Lung (tissue), 12 donors: ENCODE results near the gene TNS3. TPM values are rescaled to one million over a fixed set of nuclear protein-coding genes. Genes with fewer than 3 reads are reported as not detected.

ENCODE experiments used
- ATAC-seq: fragments of 200-7000 bp; cut with Tn5 transposase; one replicate; pipeline ENCODE4 v1.9.1; 2020; ENCODE audit warnings: moderate number of reproducible peaks; ENCODE audit not compliant: insufficient read depth, low FRiP score
- DNase-seq, 3 donors: peaks; one replicate each; pipeline ENCODE4 v3.0.0-alpha.2; 2013 to 2017
- H3K27ac ChIP-seq, 2 donors: one replicate each; pipeline ENCODE4 v1.5.1; 2013; ENCODE audit warnings: mild to moderate bottlenecking in 2 of 2, moderate library complexity in 2 of 2, control low read depth in 1 of 2, inconsistent platforms in 1 of 2, low read depth in 1 of 2, low read length in 1 of 2
- H3K27me3 ChIP-seq, 3 donors: one replicate each; pipeline ENCODE4 v1.5.1; 2013; ENCODE audit warnings: low read length in 2 of 3; ENCODE audit not compliant: control insufficient read depth in 3 of 3, insufficient read depth in 3 of 3
- H3K36me3 ChIP-seq, 4 donors: one replicate each; pipeline ENCODE4 v1.5.1; 2013; ENCODE audit warnings: low read length in 4 of 4, mild to moderate bottlenecking in 1 of 4, moderate library complexity in 1 of 4; ENCODE audit not compliant: control insufficient read depth in 4 of 4, insufficient read depth in 4 of 4
- H3K4me1 ChIP-seq, 5 donors: one replicate each; pipeline ENCODE4 v1.5.1; 2013; ENCODE audit warnings: low read length in 5 of 5, mild to moderate bottlenecking in 2 of 5, moderate library complexity in 1 of 5; ENCODE audit not compliant: control insufficient read depth in 5 of 5, insufficient read depth in 5 of 5
- H3K4me3 ChIP-seq: one replicate; pipeline ENCODE4 v1.5.1; 2013; ENCODE audit warnings: mild to moderate bottlenecking, control low read depth, moderate library complexity
- H3K9ac ChIP-seq, 2 donors: one replicate each; pipeline ENCODE4 v1.5.1; 2013; ENCODE audit warnings: low read length in 2 of 2, control low read depth in 1 of 2; ENCODE audit not compliant: insufficient read depth in 1 of 2
- H3K9me3 ChIP-seq, 4 donors: one replicate each; pipeline ENCODE4 v1.5.1; 2013; ENCODE audit warnings: low read length in 3 of 4, mild to moderate bottlenecking in 1 of 4, moderate library complexity in 1 of 4; ENCODE audit not compliant: control insufficient read depth in 4 of 4, insufficient read depth in 3 of 4
- CTCF ChIP-seq: IDR thresholded peaks from 2 replicates; pipeline ENCODE4 v1.5.1; 2012; ENCODE audit warnings: mild to moderate bottlenecking; ENCODE audit errors: control extremely low read depth, extremely low read depth
- WGBS, 2 donors: extraction: QIAGEN DNeasy Blood & Tissue Kit; methylation state at CpG; one replicate each; pipeline ENCODE4 v1.1.7; 2013; 5-methylcytosine and 5-hydroxymethylcytosine counted together
- polyA plus RNA-seq, 2 donors: library from polyadenylated mRNA; stranded (reverse); fragments of 200-250 nt; gene quantifications; one replicate each; pipeline ENCODE4 v1.2.1, GENCODE V29; 2013
- total RNA-seq, 2 donors: library from RNA; depleted of rRNA in 1 of 2; stranded (reverse); fragments of >200 nt in 1 of 2; gene quantifications; one replicate each; pipeline ENCODE4 v1.2.1, GENCODE V29; 2014 to 2021
- donor health status: control.
- donor health status: control.
- donor health status: Bipolar disorder and iron deficiency.
- donor health status: healthy.
- donor health status: DM: yes; HTN: yes; CAD: no.

Gene TNS3
- total and polyA plus RNA-seq, 4 donors = 23.8 to 140 (median 85.7) TPM

- no peak overlapping the region for H3K4me3 ChIP-seq
- peaks cover 0 to 2% (median 0%) of the 10 kb centered on the region in 4 donors for H3K9me3 ChIP-seq
- WGBS, 2 donors = 95 to 97% methylated on average over 8 of the region's 8 CpGs
- H3K4me1 ChIP-seq = peaks cover 0 to 7% (median 2%) of the 10 kb centered on the region in 5 donors
- H3K9ac ChIP-seq = no peak overlapping the region
- peaks cover 0 to 36% (median 26%) of the 10 kb centered on the region in 4 donors for H3K36me3 ChIP-seq
- no peak for TF ChIP-seq CTCF
- ATAC-seq (no peak), DNase-seq (no peak)
- H3K27ac ChIP-seq = no peak overlapping the region
- H3K27me3 ChIP-seq = no peaks in the 10 kb centered on the region
These were observed 215.0 kb downstream of the TNS3 start for GRCh38 chr7:47366960-47367359.

GRCh38 chr7:47366211-47366610, 215.7 kb downstream of the TNS3 start:
- no peak overlapping the region for H3K27ac ChIP-seq
- no peak overlapping the region for H3K9ac ChIP-seq
- ATAC-seq (no peak), DNase-seq (no peak)
- H3K4me1 ChIP-seq = peaks cover 0 to 5% (median 0%) of the 10 kb centered on the region in 5 donors
- H3K36me3 ChIP-seq = peaks cover 0 to 36% (median 26%) of the 10 kb centered on the region in 4 donors
- WGBS, 2 donors = 75 to 88% methylated on average over 7 of the region's 7 CpGs
- no peaks in the 10 kb centered on the region for H3K27me3 ChIP-seq
- H3K4me3 ChIP-seq = no peak overlapping the region
- no peak for TF ChIP-seq CTCF
- H3K9me3 ChIP-seq = peaks cover 0 to 2% (median 0%) of the 10 kb centered on the region in 4 donors

- peaks cover 0 to 6% (median 0%) of the 10 kb centered on the region in 5 donors for H3K4me1 ChIP-seq
- H3K9ac ChIP-seq = no peak overlapping the region
- H3K4me3 ChIP-seq = no peak overlapping the region
- H3K27me3 ChIP-seq = no peaks in the 10 kb centered on the region
- 63 to 70% methylated on average over 1 of the region's 1 CpG for WGBS, 2 donors
- no peak for TF ChIP-seq CTCF
- peaks cover 0 to 2% (median 0%) of the 10 kb centered on the region in 4 donors for H3K9me3 ChIP-seq
- ATAC-seq = no peak
- DNase-seq = no peak
- peaks cover 0 to 29% (median 13%) of the 10 kb centered on the region in 4 donors for H3K36me3 ChIP-seq
- no peak overlapping the region for H3K27ac ChIP-seq
These were observed 218.9 kb downstream of the TNS3 start for GRCh38 chr7:47362984-47363383.

- H3K4me3 ChIP-seq = no peak overlapping the region
- no peak overlapping the region for H3K9ac ChIP-seq
- peak overlapping the region; percentile 32 to 34 for H3K27ac ChIP-seq
- H3K4me1 ChIP-seq = peaks cover 0 to 6% (median 0%) of the 10 kb centered on the region in 5 donors
- peaks cover 0 to 2% (median 0%) of the 10 kb centered on the region in 4 donors for H3K9me3 ChIP-seq
- peaks cover 0 to 24% (median 6%) of the 10 kb centered on the region in 4 donors for H3K36me3 ChIP-seq
- peak; percentile 47 for ATAC-seq
- DNase-seq = peak in 1 of 3 donors; percentile 37
- no peak for TF ChIP-seq CTCF
- 65 to 77% methylated on average over 4 of the region's 4 CpGs for whole genome bisulfite sequencing, 2 donors
- H3K27me3 ChIP-seq = no peaks in the 10 kb centered on the region
These were observed 220.1 kb downstream of the TNS3 start for GRCh38 chr7:47361746-47362215.
